Tibial artery (tissue), 4 donors: Measurements from ENCODE around the gene PEAK3.

Experiments used
- DNase-seq, 2 donors: peaks; one replicate each; pipeline ENCODE4 v3.0.0-alpha.2; 2019
- H3K27ac ChIP-seq, 2 donors: fragments of 200-600 bp; sonication (generic) in 1 of 2; 1 replicate in 1 of 2; 2 replicates in 1 of 2; pipeline ENCODE4 v1.5.1; 2018 to 2019; ENCODE audit warnings: mild to moderate bottlenecking in 1 of 2
- H3K27me3 ChIP-seq, 2 donors: fragments of 200-600 bp; sonication (generic) in 1 of 2; one replicate each; pipeline versions ENCODE4 v1.5.1 to v1.6.0; 2016 to 2019
- H3K36me3 ChIP-seq, 3 donors: fragments of 200-600 bp; sonication (generic) in 2 of 3; one replicate each; pipeline ENCODE4 v1.5.1; 2016 to 2019; ENCODE audit warnings: mild to moderate bottlenecking in 2 of 3
- H3K4me1 ChIP-seq, 4 donors: fragments of 200-600 bp; sonication (generic) in 2 of 4; 1 replicate in 3 of 4; 2 replicates in 1 of 4; pipeline ENCODE4 v1.5.1; 2016 to 2019
- H3K4me3 ChIP-seq, 2 donors: fragments of 200-600 bp; sonication (generic) in 1 of 2; 1 replicate in 1 of 2; 2 replicates in 1 of 2; pipeline ENCODE4 v1.5.1; 2018 to 2019; ENCODE audit warnings: mild to moderate bottlenecking in 2 of 2
- H3K9me3 ChIP-seq, 3 donors: fragments of 200-600 bp; sonication (generic) in 1 of 3; one replicate each; pipeline ENCODE4 v1.5.1; 2016 to 2019
- intact Hi-C: fragments of 100-400 bp; cut with DNase I; formaldehyde crosslinking; loops from one replicate; pipeline ENCODE4 v1.15.0; 2023; ENCODE audit warnings: low total_unique reads
- TF ChIP-seq, protein P1 (sequence below), 2 experiments: fragments of 200-600 bp in 1 of 2; fragments of 450-650 bp in 1 of 2; IDR thresholded peaks; one replicate each; pipeline ENCODE4 v1.5.1; 2017 to 2019; ENCODE audit warnings: antibody characterized with exemption in 2 of 2, mild to moderate bottlenecking in 1 of 2, moderate library complexity in 1 of 2

Gene PEAK3

DNA sequence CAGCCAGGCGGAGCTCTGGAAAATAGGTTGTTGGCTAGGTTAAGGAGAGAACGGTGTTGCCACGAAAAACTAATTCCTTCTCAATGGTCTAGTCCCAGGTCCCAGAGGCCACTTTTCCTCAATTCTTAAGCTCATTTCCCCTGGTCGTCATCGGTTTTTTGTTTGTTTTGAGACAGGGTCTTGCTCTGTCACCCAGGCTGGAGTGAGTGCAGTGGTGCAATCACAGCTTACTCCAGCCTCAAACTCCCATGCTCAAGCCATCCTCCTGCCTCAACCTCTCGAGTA, 44.2 kb downstream of the PEAK3 start:
- Histone ChIP-seq H3K9me3 (no peaks in the 10 kb centered on the region), H3K27ac (peak overlapping the region in 1 of 2 donors; percentile 98), H3K27me3 (no peaks in the 10 kb centered on the region), H3K36me3 (peaks cover 0 to 20% (median 11%) of the 10 kb centered on the region in 3 donors), H3K4me3 (peak overlapping the region; percentile 70 to 73), H3K4me1 (peaks cover 0 to 83% (median 64%) of the 10 kb centered on the region in 4 donors)
- DNase-seq, result no peak
- intact Hi-C loops, result loop anchor here (5.0 kb wide), 3 partner anchors 34 to 154 kb away; no protein-coding TSS in a partner anchor
- TF ChIP-seq, protein P1, sequence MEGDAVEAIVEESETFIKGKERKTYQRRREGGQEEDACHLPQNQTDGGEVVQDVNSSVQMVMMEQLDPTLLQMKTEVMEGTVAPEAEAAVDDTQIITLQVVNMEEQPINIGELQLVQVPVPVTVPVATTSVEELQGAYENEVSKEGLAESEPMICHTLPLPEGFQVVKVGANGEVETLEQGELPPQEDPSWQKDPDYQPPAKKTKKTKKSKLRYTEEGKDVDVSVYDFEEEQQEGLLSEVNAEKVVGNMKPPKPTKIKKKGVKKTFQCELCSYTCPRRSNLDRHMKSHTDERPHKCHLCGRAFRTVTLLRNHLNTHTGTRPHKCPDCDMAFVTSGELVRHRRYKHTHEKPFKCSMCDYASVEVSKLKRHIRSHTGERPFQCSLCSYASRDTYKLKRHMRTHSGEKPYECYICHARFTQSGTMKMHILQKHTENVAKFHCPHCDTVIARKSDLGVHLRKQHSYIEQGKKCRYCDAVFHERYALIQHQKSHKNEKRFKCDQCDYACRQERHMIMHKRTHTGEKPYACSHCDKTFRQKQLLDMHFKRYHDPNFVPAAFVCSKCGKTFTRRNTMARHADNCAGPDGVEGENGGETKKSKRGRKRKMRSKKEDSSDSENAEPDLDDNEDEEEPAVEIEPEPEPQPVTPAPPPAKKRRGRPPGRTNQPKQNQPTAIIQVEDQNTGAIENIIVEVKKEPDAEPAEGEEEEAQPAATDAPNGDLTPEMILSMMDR (IDR thresholded peaks at IDR 0.05), result no peak

DNA sequence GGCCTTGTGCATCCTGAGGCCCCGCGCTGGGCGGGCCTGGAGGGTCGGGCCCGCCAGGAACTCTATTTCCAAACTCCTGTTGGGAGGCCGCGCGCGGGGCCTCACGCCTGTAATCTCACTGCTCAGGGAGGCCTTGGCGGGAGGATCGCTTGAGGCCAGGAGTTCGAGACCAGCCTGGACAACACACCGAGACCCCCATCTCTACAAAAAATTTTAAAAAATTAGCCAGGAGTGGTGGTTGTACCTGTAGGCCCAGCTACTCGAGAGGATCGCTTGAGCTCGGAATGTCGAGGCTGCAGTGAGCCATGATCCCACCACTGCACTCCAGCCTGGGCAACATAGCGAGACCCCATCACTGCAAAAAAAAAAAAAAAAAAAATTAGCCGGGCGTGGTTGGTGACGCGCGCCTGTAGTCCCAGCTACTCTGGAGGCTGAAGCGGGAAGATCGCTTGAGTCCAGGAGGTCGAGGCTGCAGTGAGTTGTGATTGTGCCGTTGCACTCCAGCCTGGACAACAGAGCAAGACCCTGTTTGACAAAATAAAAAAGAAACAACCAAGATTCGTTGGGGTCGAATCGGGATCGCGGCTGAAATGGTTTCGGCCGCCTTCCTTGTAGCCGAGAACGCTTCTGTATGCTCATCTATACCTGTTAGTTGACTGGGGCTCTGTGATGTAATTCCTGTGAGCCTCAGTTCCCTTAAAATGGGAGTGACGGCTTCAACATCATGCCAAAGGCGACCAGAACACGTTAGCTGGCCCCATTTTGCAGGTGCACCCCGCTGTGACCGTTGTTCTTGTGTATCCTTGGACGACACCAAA, 44.7 kb downstream of the PEAK3 start:
- no peaks in the 10 kb centered on the region for H3K9me3 ChIP-seq
- H3K27ac ChIP-seq, result peak overlapping the region; percentile 88 to 98
- intact Hi-C loops, result loop anchor here (5.0 kb wide), 3 partner anchors 35 to 155 kb away; no protein-coding TSS in a partner anchor
- TF ChIP-seq, protein P1 (IDR thresholded peaks at IDR 0.05), result no peak
- no peaks in the 10 kb centered on the region for H3K27me3 ChIP-seq
- DNase-seq, result no peak
- peaks cover 0 to 79% (median 62%) of the 10 kb centered on the region in 4 donors for H3K4me1 ChIP-seq
- peak overlapping the region; percentile 70 to 73 for H3K4me3 ChIP-seq
- H3K36me3 ChIP-seq, result peaks cover 0 to 24% (median 17%) of the 10 kb centered on the region in 3 donors

DNA sequence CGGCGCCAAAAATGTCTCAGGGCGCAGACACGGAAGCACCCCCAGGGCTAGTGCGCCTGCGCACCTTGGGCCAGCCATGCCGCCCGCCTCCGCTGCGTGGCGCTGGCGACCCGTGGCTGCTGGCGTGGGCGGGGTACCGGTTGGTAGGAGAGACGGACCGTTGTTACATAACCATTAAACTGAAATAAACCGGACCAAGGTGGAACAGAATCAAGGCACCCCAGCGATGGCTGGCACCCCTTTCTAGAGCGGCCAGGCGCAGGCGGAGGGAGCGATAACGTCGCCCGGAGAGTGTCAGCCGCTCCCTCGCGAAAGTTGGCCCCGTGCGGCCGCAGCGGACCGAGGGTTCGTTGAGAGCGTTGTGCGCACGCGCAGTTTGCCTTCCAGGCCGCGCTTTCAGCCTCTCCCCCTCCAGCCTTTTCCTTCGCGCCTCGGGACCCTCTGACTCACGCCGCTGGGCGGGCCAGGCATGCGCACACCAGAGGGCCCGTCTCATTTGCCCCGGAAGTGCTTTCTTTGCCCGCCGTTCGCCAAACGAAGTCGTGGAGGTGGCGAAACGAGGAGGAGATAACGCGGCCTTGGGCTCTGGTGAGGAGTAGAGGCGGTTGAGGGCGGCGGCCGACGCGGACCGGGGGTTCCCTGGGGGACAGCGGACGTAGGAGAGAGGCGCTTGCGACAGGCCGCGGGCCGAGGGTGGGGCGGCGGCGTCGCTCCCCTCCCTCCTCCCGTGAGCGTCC, 45.5 kb downstream of the PEAK3 start, which contains the start of the genes PLEKHJ1 and SF3A2:
Gene PLEKHJ1 (minus strand): TSS at position 16 of the 737 bp plus-strand sequence. CDS start 81 bp downstream, outside the sequence.
Gene SF3A2 (plus strand): TSS at position 511 of the 737 bp plus-strand sequence. CDS start 6,595 bp downstream, outside the sequence.
- Histone ChIP-seq H3K4me1 (peaks cover 0 to 71% (median 54%) of the 10 kb centered on the region in 4 donors), H3K4me3 (peak within 1 kb of the TSS; percentile 70 to 73), H3K36me3 (peaks cover 0 to 32% (median 24%) of the 10 kb centered on the region in 3 donors), H3K27ac (peak within 1 kb of the TSS; percentile 88 to 98), H3K27me3 (no peaks in the 10 kb centered on the region), H3K9me3 (no peaks in the 10 kb centered on the region)
- DNase-seq, result peak; percentile 95 to 98
- TF ChIP-seq, protein P1 (IDR thresholded peaks at IDR 0.05), result peak; percentile 99 to 100
- intact Hi-C loops, result loop anchor here (5.0 kb wide), 3 partner anchors 36 to 156 kb away; no protein-coding TSS in a partner anchor

DNA sequence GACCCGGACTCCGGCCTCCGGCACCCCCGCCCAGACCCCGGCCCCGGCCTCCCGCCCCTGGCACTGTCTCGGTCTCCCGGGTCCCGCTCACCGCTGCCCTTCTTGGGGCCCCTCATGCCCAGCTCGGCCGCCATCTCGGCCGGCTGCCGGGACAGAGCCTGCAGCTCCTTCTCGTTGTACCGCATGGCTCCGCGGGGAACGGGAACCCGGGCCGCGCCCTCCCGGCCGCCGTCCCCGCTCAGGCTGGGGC, 46.0 kb downstream of the PEAK3 start:
- no peak for DNase-seq
- Histone ChIP-seq H3K36me3 (peaks cover 0 to 37% (median 27%) of the 10 kb centered on the region in 3 donors), H3K4me1 (peaks cover 0 to 66% (median 49%) of the 10 kb centered on the region in 4 donors)

More for the DNA sequence above, 46.0 kb downstream of the PEAK3 start:
- TF ChIP-seq, protein P1 (IDR thresholded peaks at IDR 0.05), result no peak
- Histone ChIP-seq H3K27ac (peak overlapping the region; percentile 88 to 98), H3K27me3 (no peaks in the 10 kb centered on the region), H3K9me3 (no peaks in the 10 kb centered on the region), H3K4me3 (peak overlapping the region; percentile 70 to 73)
- intact Hi-C loops, result loop anchor here (5.0 kb wide), 3 partner anchors 36 to 156 kb away; no protein-coding TSS in a partner anchor
